GM12878 (cell line): ENCODE results near the gene PPP6R2. TPM values are rescaled to one million over a fixed set of nuclear protein-coding genes. Genes with fewer than 3 reads are reported as not detected.
A peak's percentile ranks its signal among the peaks of the same experiment; 100 is the strongest.

Experiments
- ATAC-seq: fragments of 200-7000 bp; cut with Tn5 transposase; 3 replicates; pipeline ENCODE4 v1.9.1; 2020; ENCODE audit warnings: mild to moderate bottlenecking, moderate library complexity
- BruUV-seq: library from RNA; stranded (reverse); fragments of 400-500 nt; replicated peaks from 2 replicates; lab custom pipeline; 2021; lab: Mats Ljungman, UMichigan
- CTCF ChIA-PET: fragments of 300-600 bp; sonication (Branson Sonifier 250); formaldehyde crosslinking; extraction: SDS; loops from one replicate; lab custom pipeline; 2021; ENCODE audit warnings: inconsistent platforms; lab: Yijun Ruan, JAX
- POLR2A ChIA-PET: fragments of 350-600 bp; formaldehyde crosslinking; extraction: SDS; loops from one replicate; lab custom pipeline; 2021; ENCODE audit warnings: inconsistent platforms; lab: Charles Lee
- RAD21 ChIA-PET: fragments of 300-600 bp; sonication (Branson Sonifier 250); formaldehyde crosslinking; loops from one replicate; lab custom pipeline; 2023; ENCODE audit warnings: antibody characterized with exemption; ENCODE audit not compliant: unreplicated experiment; lab: Charles Lee
- SMC1A ChIA-PET: fragments of 300-600 bp; sonication (Branson Sonifier 250); formaldehyde crosslinking; loops from one replicate; lab custom pipeline; 2023; ENCODE audit not compliant: unreplicated experiment, uncharacterized antibody; lab: Charles Lee
- DNase-seq: peaks from one replicate; pipeline ENCODE4 v3.0.0-alpha.2; 2011; ENCODE audit warnings: low read depth, low spot score
- FAIRE-seq: peaks from 3 replicates; lab custom pipeline; 2011; peaks lifted over from hg19 to GRCh38; lab: Jason Lieb, UNC
- H2AFZ ChIP-seq: 2 replicates; pipeline ENCODE4 v1.6.0; 2011; ENCODE audit warnings: low read depth, low read length, control low read depth; ENCODE audit not compliant: control insufficient read depth
- H3K27ac ChIP-seq: 2 replicates; pipeline ENCODE4 v1.5.1; 2011; ENCODE audit warnings: control low read depth; ENCODE audit not compliant: control insufficient read depth, insufficient read depth
- H3K27me3 ChIP-seq, 2 experiments: replicated peaks in 1 of 2; 2 replicates each; pipeline versions ENCODE4 v1.6.0 to v1.6.1; 2011; ENCODE audit warnings: low read length in 1 of 2; ENCODE audit not compliant: control insufficient read depth in 2 of 2, insufficient read depth in 2 of 2
- H3K36me3 ChIP-seq, 2 experiments: 2 replicates each; pipeline ENCODE4 v1.5.1; 2011; ENCODE audit warnings: low read length in 1 of 2; ENCODE audit not compliant: control insufficient read depth in 2 of 2, insufficient read depth in 2 of 2
- H3K4me1 ChIP-seq: 2 replicates; pipeline ENCODE4 v1.6.1; 2011; ENCODE audit warnings: mild to moderate bottlenecking, low read length, moderate library complexity, mixed read lengths; ENCODE audit not compliant: control insufficient read depth, insufficient read depth
- H3K4me2 ChIP-seq: 2 replicates; pipeline ENCODE4 v1.6.0; 2011; ENCODE audit warnings: control low read depth; ENCODE audit not compliant: control insufficient read depth, insufficient read depth
- H3K4me3 ChIP-seq: fragments of 200-600 bp; sonication (generic); 2 replicates; pipeline ENCODE4 v1.5.1; 2016
- H3K79me2 ChIP-seq: 2 replicates; pipeline ENCODE4 v1.6.0; 2011; ENCODE audit warnings: low read length; ENCODE audit not compliant: control insufficient read depth, insufficient read depth
- H3K9ac ChIP-seq: 2 replicates; pipeline ENCODE4 v1.8.0; 2011; ENCODE audit warnings: low read length, control low read depth, mixed read lengths; ENCODE audit not compliant: control insufficient read depth, insufficient read depth
- H3K9me3 ChIP-seq: replicated peaks from 3 replicates; pipeline ENCODE4 v1.5.1; 2011; ENCODE audit warnings: mild to moderate bottlenecking, low read length; ENCODE audit not compliant: control insufficient read depth, insufficient read depth
- H4K20me1 ChIP-seq: 2 replicates; pipeline ENCODE4 v1.6.0; 2011; ENCODE audit not compliant: control insufficient read depth, insufficient read depth
- BACH1 ChIP-seq: fragments of 450-650 bp; IDR thresholded peaks from 2 replicates; pipeline ENCODE4 v1.6.1; 2017; ENCODE audit warnings: mild to moderate bottlenecking, borderline replicate concordance
- EP300 ChIP-seq, 2 experiments: fragments of 150-350 bp in 1 of 2; IDR thresholded peaks; 2 replicates each; pipeline ENCODE4 v1.6.1; 2011 to 2012; ENCODE audit warnings: low read depth in 2 of 2, low read length in 2 of 2, borderline replicate concordance in 1 of 2, improper control_type of control experiment in 1 of 2, inconsistent platforms in 1 of 2; ENCODE audit not compliant: control insufficient read depth in 1 of 2
- ESRRA ChIP-seq: IDR thresholded peaks from 2 replicates; pipeline ENCODE4 v1.6.1; 2012; ENCODE audit warnings: mild to moderate bottlenecking, low read length, improper control_type of control experiment
- FOXK2 ChIP-seq: fragments of 450-650 bp; IDR thresholded peaks from 2 replicates; pipeline ENCODE4 v1.6.1; 2017; ENCODE audit warnings: mild to moderate bottlenecking, moderate library complexity
- IKZF1 ChIP-seq: fragments of 450-650 bp; conservative IDR thresholded peaks from 2 replicates; pipeline ENCODE4 v1.6.1; 2017; ENCODE audit warnings: antibody characterized with exemption, mild to moderate bottlenecking
- JUND ChIP-seq: IDR thresholded peaks from 2 replicates; pipeline ENCODE4 v1.6.1; 2012; ENCODE audit warnings: low read depth, mild to moderate bottlenecking, low read length, improper control_type of control experiment, moderate library complexity
- KAT2A ChIP-seq: conservative IDR thresholded peaks from 2 replicates; pipeline ENCODE4 v1.6.1; 2011; ENCODE audit warnings: low read depth, low read length; ENCODE audit not compliant: control insufficient read depth
- NR2C2 ChIP-seq: IDR thresholded peaks from 2 replicates; pipeline ENCODE4 v1.6.1; 2011; ENCODE audit warnings: borderline replicate concordance, low read depth; ENCODE audit not compliant: control insufficient read depth, insufficient read length
- POLR2AphosphoS5 ChIP-seq: IDR thresholded peaks from 2 replicates; pipeline ENCODE4 v1.6.1; 2011; ENCODE audit warnings: mild to moderate bottlenecking, low read length, inconsistent platforms
- RBBP5 ChIP-seq: fragments of 200-600 bp; sonication (generic); conservative IDR thresholded peaks from 2 replicates; pipeline ENCODE4 v1.6.1; 2016
- RELA ChIP-seq: fragments of 450-650 bp; IDR thresholded peaks from 2 replicates; pipeline ENCODE4 v1.8.0; 2014; ENCODE audit warnings: borderline replicate concordance; ENCODE audit not compliant: partially characterized antibody
- RFX5 ChIP-seq: IDR thresholded peaks from 2 replicates; pipeline ENCODE4 v1.6.1; 2011; ENCODE audit warnings: low read depth, low read length, improper control_type of control experiment
- SREBF2 ChIP-seq: IDR thresholded peaks from 2 replicates; pipeline ENCODE4 v1.6.1; 2012; ENCODE audit warnings: mild to moderate bottlenecking, low read length
- STAT1 ChIP-seq: fragments of 450-650 bp; conservative IDR thresholded peaks from 2 replicates; pipeline ENCODE4 v1.6.1; 2014; ENCODE audit warnings: antibody characterized with exemption, mild to moderate bottlenecking
- TARDBP ChIP-seq: IDR thresholded peaks from 2 replicates; pipeline ENCODE4 v1.6.1; 2016; ENCODE audit warnings: borderline replicate concordance
- ZNF217 ChIP-seq: fragments of 450-650 bp; IDR thresholded peaks from 2 replicates; pipeline ENCODE4 v1.6.1; 2017; ENCODE audit warnings: antibody characterized with exemption, mild to moderate bottlenecking
- WGBS: methylation state at CpG from one replicate; pipeline ENCODE4 v1.1.6; 2016; ENCODE audit warnings: low lambda C conversion rate; ENCODE audit not compliant: insufficient replicate concordance, insufficient coverage; ENCODE audit errors: missing lambda C conversion rate; 5-methylcytosine and 5-hydroxymethylcytosine counted together
- in situ Hi-C: fragments of 300-500 bp; cut with MboI; formaldehyde crosslinking; loops from 9 replicates; pipeline ENCODE4 v1.14.3; 2018; ENCODE audit warnings: mixed read lengths
- intact Hi-C: fragments of 100-400 bp; cut with micrococcal nuclease; formaldehyde crosslinking; loops from one replicate; pipeline ENCODE4 v1.14.2; 2022; ENCODE audit not compliant: unreplicated experiment
- polyA plus RNA-seq, 11 experiments: library from polyadenylated mRNA; depleted of rRNA in 4 of 11; unstranded in 6 of 11; stranded (reverse) in 5 of 11; fragments of >200 nt; fragmentation: Nextera tagmentation in 4 of 11; fragmentation: Illumina TruSeq in 1 of 11; extraction: Ambion mirVana in 4 of 11; extraction: Trizol in 1 of 11; gene quantifications; 1 replicate in 1 of 11; 2 replicates in 10 of 11; pipeline versions ENCODE4 v1.2.1 to v1.2.3, GENCODE V29; 2011 to 2016; ENCODE audit warnings: inconsistent platforms in 2 of 11, missing spikeins in 2 of 11, low read depth in 1 of 11
- total RNA-seq, 4 experiments: library from RNA; depleted of rRNA in 3 of 4; stranded (reverse); fragments of >200 nt in 3 of 4; fragmentation: Illumina TruSeq in 1 of 4; extraction: Trizol in 1 of 4; gene quantifications; 2 replicates each; pipeline versions ENCODE4 v1.2.1 to v1.2.3, GENCODE V29; 2013 to 2021
- TF ChIP-seq, protein P1 (sequence below): IDR thresholded peaks from 2 replicates; pipeline ENCODE4 v1.6.1; 2012; ENCODE audit warnings: low read depth, low read length, improper control_type of control experiment
- TF ChIP-seq, protein P2 (sequence below): fragments of 450-650 bp; IDR thresholded peaks from 2 replicates; pipeline ENCODE4 v1.6.1; 2017; ENCODE audit warnings: mild to moderate bottlenecking, moderate library complexity

Gene PPP6R2
- total and polyA plus RNA-seq, 10 of the 15 experiments (the other 5 are each of a cell fraction or from before 2014, with no cell fraction given), result 0.29 to 52.6 (median 25.4) TPM

DNA sequence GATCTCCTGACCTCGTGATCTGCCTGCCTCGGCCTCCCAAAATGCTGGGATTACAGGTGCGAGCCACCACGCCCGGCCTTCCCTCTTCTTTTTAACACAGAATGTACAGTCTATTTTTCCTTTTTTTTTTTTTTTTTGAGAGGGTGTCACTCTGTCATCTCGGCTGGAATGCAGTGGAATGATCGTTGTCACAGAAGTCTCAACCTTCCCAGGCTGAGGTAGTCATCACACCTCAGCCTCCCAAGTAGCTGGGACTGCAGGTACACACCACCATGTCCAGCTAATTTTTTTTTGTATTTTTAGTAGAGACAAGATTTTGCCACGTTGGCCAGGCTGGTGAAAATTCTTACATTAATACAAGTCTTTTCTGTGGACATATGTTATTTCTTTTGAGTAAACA, 13.1 kb downstream of the PPP6R2 start (continued):
- TF ChIP-seq JUND, result no peak

DNA sequence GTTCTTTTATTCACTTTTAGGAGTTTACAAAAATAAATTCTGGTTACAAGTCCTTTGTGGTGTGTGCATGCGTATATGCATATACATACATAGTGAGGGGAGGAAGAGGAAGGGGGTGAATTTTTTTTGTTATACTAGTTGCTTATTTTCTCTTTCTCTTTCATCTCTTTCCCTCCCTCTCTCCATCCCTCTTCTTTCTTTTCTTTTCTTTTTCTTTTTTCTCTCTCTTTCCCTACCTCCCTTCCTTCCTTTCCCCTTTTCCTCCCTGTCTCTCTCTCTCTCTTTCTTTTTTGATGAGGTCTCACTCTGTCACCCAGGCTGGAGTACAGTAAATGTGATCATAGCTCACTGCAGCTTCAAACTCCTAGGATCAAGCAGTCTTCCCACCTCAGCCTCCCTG, 14.1 kb downstream of the PPP6R2 start:
- ChIA-PET POLR2A (no interaction called here), RAD21 (no interaction called here), CTCF (no interaction called here), SMC1A (interaction anchor here (0.7 kb wide), 1 partner anchor 119 kb away, joined by 4 read pairs; no protein-coding TSS in a partner anchor)
- no TSS peak for BruUV-seq
- Histone ChIP-seq H3K36me3 (peaks cover 0 to 2% of the 10 kb centered on the region in 2 experiments; a peak in 3 of 4 replicates), H3K4me2 (no peak overlapping the region), H4K20me1 (no peaks in the 10 kb centered on the region), H3K4me1 (no peaks in the 10 kb centered on the region), H3K27me3 (no peaks in the 10 kb centered on the region), H3K9ac (no peak overlapping the region), H3K9me3 (no peaks in the 10 kb centered on the region), H3K79me2 (peaks cover 8% of the 10 kb centered on the region), H2AFZ (no peak overlapping the region), H3K27ac (no peak overlapping the region), H3K4me3 (no peak overlapping the region)
- FAIRE-seq, result peak; percentile 57
- TF ChIP-seq IKZF1 (no peak), ZNF217 (no peak), RFX5 (no peak), BACH1 (no peak), RELA (no peak), ESRRA (no peak), EP300 (IDR thresholded peaks at IDR 0.05; ENCODE audit: borderline replicate concordance in 1 of 2, control insufficient read depth in 1 of 2, low read depth in 2 of 2, low read length in 2 of 2) (no peak), NR2C2 (no peak), STAT1 (no peak), RBBP5 (no peak), FOXK2 (no peak), SREBF2 (no peak), POLR2AphosphoS5 (no peak), KAT2A (no peak), TARDBP (no peak)
- TF ChIP-seq, protein P1, sequence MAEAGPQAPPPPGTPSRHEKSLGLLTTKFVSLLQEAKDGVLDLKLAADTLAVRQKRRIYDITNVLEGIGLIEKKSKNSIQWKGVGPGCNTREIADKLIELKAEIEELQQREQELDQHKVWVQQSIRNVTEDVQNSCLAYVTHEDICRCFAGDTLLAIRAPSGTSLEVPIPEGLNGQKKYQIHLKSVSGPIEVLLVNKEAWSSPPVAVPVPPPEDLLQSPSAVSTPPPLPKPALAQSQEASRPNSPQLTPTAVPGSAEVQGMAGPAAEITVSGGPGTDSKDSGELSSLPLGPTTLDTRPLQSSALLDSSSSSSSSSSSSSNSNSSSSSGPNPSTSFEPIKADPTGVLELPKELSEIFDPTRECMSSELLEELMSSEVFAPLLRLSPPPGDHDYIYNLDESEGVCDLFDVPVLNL, result no peak
- TF ChIP-seq, protein P2, sequence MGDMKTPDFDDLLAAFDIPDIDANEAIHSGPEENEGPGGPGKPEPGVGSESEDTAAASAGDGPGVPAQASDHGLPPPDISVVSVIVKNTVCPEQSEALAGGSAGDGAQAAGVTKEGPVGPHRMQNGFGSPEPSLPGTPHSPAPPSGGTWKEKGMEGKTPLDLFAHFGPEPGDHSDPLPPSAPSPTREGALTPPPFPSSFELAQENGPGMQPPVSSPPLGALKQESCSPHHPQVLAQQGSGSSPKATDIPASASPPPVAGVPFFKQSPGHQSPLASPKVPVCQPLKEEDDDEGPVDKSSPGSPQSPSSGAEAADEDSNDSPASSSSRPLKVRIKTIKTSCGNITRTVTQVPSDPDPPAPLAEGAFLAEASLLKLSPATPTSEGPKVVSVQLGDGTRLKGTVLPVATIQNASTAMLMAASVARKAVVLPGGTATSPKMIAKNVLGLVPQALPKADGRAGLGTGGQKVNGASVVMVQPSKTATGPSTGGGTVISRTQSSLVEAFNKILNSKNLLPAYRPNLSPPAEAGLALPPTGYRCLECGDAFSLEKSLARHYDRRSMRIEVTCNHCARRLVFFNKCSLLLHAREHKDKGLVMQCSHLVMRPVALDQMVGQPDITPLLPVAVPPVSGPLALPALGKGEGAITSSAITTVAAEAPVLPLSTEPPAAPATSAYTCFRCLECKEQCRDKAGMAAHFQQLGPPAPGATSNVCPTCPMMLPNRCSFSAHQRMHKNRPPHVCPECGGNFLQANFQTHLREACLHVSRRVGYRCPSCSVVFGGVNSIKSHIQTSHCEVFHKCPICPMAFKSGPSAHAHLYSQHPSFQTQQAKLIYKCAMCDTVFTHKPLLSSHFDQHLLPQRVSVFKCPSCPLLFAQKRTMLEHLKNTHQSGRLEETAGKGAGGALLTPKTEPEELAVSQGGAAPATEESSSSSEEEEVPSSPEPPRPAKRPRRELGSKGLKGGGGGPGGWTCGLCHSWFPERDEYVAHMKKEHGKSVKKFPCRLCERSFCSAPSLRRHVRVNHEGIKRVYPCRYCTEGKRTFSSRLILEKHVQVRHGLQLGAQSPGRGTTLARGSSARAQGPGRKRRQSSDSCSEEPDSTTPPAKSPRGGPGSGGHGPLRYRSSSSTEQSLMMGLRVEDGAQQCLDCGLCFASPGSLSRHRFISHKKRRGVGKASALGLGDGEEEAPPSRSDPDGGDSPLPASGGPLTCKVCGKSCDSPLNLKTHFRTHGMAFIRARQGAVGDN, result no peak
- no peak for DNase-seq
- 100% methylated on average over 1 of the region's 1 CpG for WGBS
- no peak for ATAC-seq
- intact Hi-C loops, result no loop called here
- in situ Hi-C loops, result no loop called here
